H1 (cell line): ENCODE data around the gene ANGPTL2. TPM values are rescaled to one million over a fixed set of nuclear protein-coding genes. Genes with fewer than 3 reads are reported as not detected.

ENCODE experiments used
- CTCF ChIA-PET: fragments of 300-600 bp; sonication (Branson Sonifier 250); formaldehyde crosslinking; loops from one replicate; lab custom pipeline; 2021; ENCODE audit not compliant: partially characterized antibody; lab: Charles Lee
- POLR2A ChIA-PET: fragments of 300-600 bp; sonication (Branson Sonifier 250); formaldehyde crosslinking; loops from one replicate; lab custom pipeline; 2021; ENCODE audit warnings: inconsistent platforms; ENCODE audit not compliant: partially characterized antibody; lab: Charles Lee
- DNase-seq, 2 experiments: peaks; one replicate each; pipeline versions ENCODE4 v3.0.0 to v3.0.0-alpha.2; 2010 to 2022; ENCODE audit warnings: low spot score in 2 of 2, low read depth in 1 of 2, mixed read lengths in 1 of 2
- FAIRE-seq: peaks from 2 replicates; lab custom pipeline; 2011; peaks lifted over from hg19 to GRCh38; lab: Jason Lieb, UNC
- H2AFZ ChIP-seq: 2 replicates; pipeline ENCODE4 v1.8.1; 2012; ENCODE audit warnings: low read length, inconsistent platforms
- H2AK5ac ChIP-seq: 2 replicates; pipeline ENCODE4 v1.6.1; 2013; ENCODE audit warnings: low read depth, low read length
- H2BK120ac ChIP-seq: replicated peaks from 2 replicates; pipeline ENCODE3; 2013; ENCODE audit warnings: low read depth, low read length, inconsistent platforms
- H2BK12ac ChIP-seq: 2 replicates; pipeline ENCODE4 v1.6.1; 2013; ENCODE audit warnings: low read depth, low read length
- H2BK15ac ChIP-seq: 2 replicates; pipeline ENCODE4 v1.6.1; 2013; ENCODE audit warnings: low read length
- H2BK20ac ChIP-seq: 2 replicates; pipeline ENCODE4 v1.6.1; 2013; ENCODE audit warnings: low read length
- H2BK5ac ChIP-seq: 2 replicates; pipeline ENCODE4 v1.6.1; 2013; ENCODE audit warnings: low read depth, low read length
- H3K14ac ChIP-seq: 2 replicates; pipeline ENCODE4 v1.6.1; 2013; ENCODE audit warnings: inconsistent platforms; ENCODE audit not compliant: insufficient read length
- H3K18ac ChIP-seq: 2 replicates; pipeline ENCODE4 v1.6.1; 2013; ENCODE audit warnings: low read length; ENCODE audit errors: extremely low read depth
- H3K23ac ChIP-seq: 2 replicates; pipeline ENCODE4 v1.6.1; 2013; ENCODE audit warnings: inconsistent platforms; ENCODE audit not compliant: insufficient read length
- H3K23me2 ChIP-seq: 2 replicates; pipeline ENCODE4 v1.6.1; 2013; ENCODE audit warnings: low read depth, low read length
- H3K27ac ChIP-seq: 2 replicates; pipeline ENCODE4 v1.6.1; 2011; ENCODE audit warnings: low read depth, low read length, inconsistent platforms
- H3K27me3 ChIP-seq, 4 experiments: replicated peaks in 1 of 4; 1 replicate in 1 of 4; 2 replicates in 3 of 4; pipeline versions ENCODE4 v1.6.1 to v1.8.1; 2011 to 2013; ENCODE audit warnings: low read length in 3 of 4, mild to moderate bottlenecking in 3 of 4, inconsistent platforms in 2 of 4, mixed read lengths in 2 of 4, moderate library complexity in 1 of 4; ENCODE audit not compliant: control insufficient read depth in 3 of 4, insufficient read depth in 3 of 4; ENCODE audit errors: extremely low read depth in 1 of 4
- H3K36me3 ChIP-seq, 4 experiments: 2 replicates each; pipeline versions ENCODE4 v1.6.1 to v1.8.1; 2011 to 2013; ENCODE audit warnings: mild to moderate bottlenecking in 4 of 4, low read length in 3 of 4, moderate library complexity in 2 of 4, control low read depth in 1 of 4, inconsistent platforms in 1 of 4; ENCODE audit not compliant: insufficient read depth in 4 of 4, control insufficient read depth in 2 of 4
- H3K4ac ChIP-seq: replicated peaks from 2 replicates; pipeline ENCODE3; 2013; ENCODE audit warnings: low read length, low read depth, mixed read lengths, inconsistent platforms; ENCODE audit not compliant: insufficient read length
- H3K4me1 ChIP-seq, 4 experiments: replicated peaks in 1 of 4; 1 replicate in 1 of 4; 2 replicates in 3 of 4; pipeline versions ENCODE4 v1.6.1 to v1.8.1; 2011 to 2013; ENCODE audit warnings: low read length in 3 of 4, inconsistent platforms in 2 of 4, mixed read lengths in 1 of 4; ENCODE audit not compliant: insufficient read depth in 4 of 4, control insufficient read depth in 3 of 4
- H3K4me2 ChIP-seq, 2 experiments: 2 replicates each; pipeline versions ENCODE4 v1.6.1 to v1.8.1; 2011 to 2013; ENCODE audit warnings: low read depth in 2 of 2, low read length in 2 of 2, control low read depth in 1 of 2, inconsistent platforms in 1 of 2, mild to moderate bottlenecking in 1 of 2; ENCODE audit not compliant: insufficient read depth in 1 of 2
- H3K4me3 ChIP-seq, 4 experiments: fragments of 200-600, 300-600 bp in 1 of 4; sonication (generic), shearing (Covaris generic), sonication (Bioruptor Twin) in 1 of 4; 2 replicates each; pipeline versions ENCODE4 v1.5.1 to v1.8.1; 2011 to 2016; ENCODE audit warnings: low read length in 4 of 4, low read depth in 3 of 4, control low read depth in 2 of 4, inconsistent platforms in 2 of 4, mild to moderate bottlenecking in 2 of 4, mixed read lengths in 1 of 4, moderate library complexity in 1 of 4; ENCODE audit not compliant: insufficient read depth in 2 of 4; ENCODE audit errors: extremely low read depth in 1 of 4
- H3K56ac ChIP-seq: replicated peaks from 2 replicates; pipeline ENCODE3; 2013; ENCODE audit warnings: low read depth, mild to moderate bottlenecking, mixed read lengths, low read length, inconsistent platforms; ENCODE audit not compliant: insufficient read length
- H3K79me1 ChIP-seq: 2 replicates; pipeline ENCODE4 v1.6.1; 2013; ENCODE audit warnings: low read depth, low read length, control low read depth
- H3K79me2 ChIP-seq, 2 experiments: 2 replicates each; pipeline versions ENCODE4 v1.6.1 to v1.8.1; 2012 to 2013; ENCODE audit warnings: low read length in 2 of 2, mild to moderate bottlenecking in 2 of 2, inconsistent platforms in 1 of 2; ENCODE audit not compliant: insufficient read depth in 2 of 2, control insufficient read depth in 1 of 2
- H3K9ac ChIP-seq, 4 experiments: replicated peaks in 1 of 4; 1 replicate in 1 of 4; 2 replicates in 3 of 4; pipeline versions ENCODE4 v1.6.1 to v1.8.1; 2011 to 2013; ENCODE audit warnings: low read depth in 3 of 4, low read length in 3 of 4, control low read depth in 2 of 4, mild to moderate bottlenecking in 2 of 4, moderate library complexity in 2 of 4, inconsistent platforms in 1 of 4; ENCODE audit errors: extremely low read depth in 1 of 4
- H3K9me3 ChIP-seq, 2 experiments: 2 replicates each; pipeline versions ENCODE4 v1.6.1 to v1.8.1; 2012 to 2013; ENCODE audit warnings: mild to moderate bottlenecking in 2 of 2, moderate library complexity in 2 of 2, control low read depth in 1 of 2, inconsistent platforms in 1 of 2, low read depth in 1 of 2, low read length in 1 of 2, mixed read lengths in 1 of 2; ENCODE audit not compliant: insufficient read depth in 2 of 2
- H4K20me1 ChIP-seq, 2 experiments: replicated peaks in 1 of 2; 2 replicates each; pipeline versions ENCODE3 to v1.8.1; 2011 to 2013; ENCODE audit warnings: inconsistent platforms in 2 of 2, low read length in 2 of 2, mild to moderate bottlenecking in 1 of 2; ENCODE audit not compliant: insufficient read depth in 2 of 2, control insufficient read depth in 1 of 2
- H4K5ac ChIP-seq: 2 replicates; pipeline ENCODE4 v1.6.1; 2013; ENCODE audit warnings: low read length, low read depth, mixed read lengths, inconsistent platforms; ENCODE audit not compliant: insufficient read length
- H4K8ac ChIP-seq: 2 replicates; pipeline ENCODE4 v1.8.0; 2013; ENCODE audit warnings: mild to moderate bottlenecking, moderate library complexity, low read length, inconsistent platforms; ENCODE audit not compliant: insufficient read depth; ENCODE audit errors: extremely low read depth
- H4K91ac ChIP-seq: replicated peaks from 2 replicates; pipeline ENCODE3; 2013; ENCODE audit warnings: low read length, mixed read lengths, inconsistent platforms; ENCODE audit not compliant: insufficient read length
- ASH2L ChIP-seq: fragments of 200-600, 300-600 bp; sonication (generic); IDR thresholded peaks from one replicate; pipeline ENCODE4 v1.7.1; 2017; ENCODE audit warnings: low read length
- BRCA1 ChIP-seq: IDR thresholded peaks from 2 replicates; pipeline ENCODE4 v1.6.1; 2012; ENCODE audit warnings: low read depth, low read length, improper control_type of control experiment
- CHD2 ChIP-seq: IDR thresholded peaks from 2 replicates; pipeline ENCODE4 v1.6.1; 2012; ENCODE audit warnings: low read length, improper control_type of control experiment
- CTBP2 ChIP-seq: IDR thresholded peaks from 2 replicates; pipeline ENCODE4 v1.7.0; 2011; ENCODE audit warnings: borderline replicate concordance, mild to moderate bottlenecking, moderate library complexity, mixed read lengths, low read length; ENCODE audit not compliant: insufficient read depth, insufficient read length
- EGR1 ChIP-seq: IDR thresholded peaks from 2 replicates; pipeline ENCODE4 v1.6.1; 2011; ENCODE audit warnings: low read depth, low read length, borderline replicate concordance
- EP300 ChIP-seq, 2 experiments: IDR thresholded peaks; 1 replicate in 1 of 2; 2 replicates in 1 of 2; pipeline ENCODE4 v1.6.1; 2011 to 2012; ENCODE audit warnings: low read depth in 2 of 2, low read length in 2 of 2, mild to moderate bottlenecking in 2 of 2, borderline replicate concordance in 1 of 2, inconsistent platforms in 1 of 2, moderate library complexity in 1 of 2
- KDM1A ChIP-seq: fragments of 200-600, 300-600 bp; sonication (generic); IDR thresholded peaks from 2 replicates; pipeline ENCODE4 v1.7.1; 2016; ENCODE audit warnings: mild to moderate bottlenecking, low read length, borderline replicate concordance
- NRF1 ChIP-seq: IDR thresholded peaks from 2 replicates; pipeline ENCODE4 v1.6.1; 2011; ENCODE audit warnings: mild to moderate bottlenecking, low read depth, low read length, improper control_type of control experiment
- POLR2A ChIP-seq, 2 experiments: IDR thresholded peaks; 1 replicate in 1 of 2; 2 replicates in 1 of 2; pipeline ENCODE4 v1.6.1; 2011; ENCODE audit warnings: low read depth in 2 of 2, low read length in 2 of 2, mild to moderate bottlenecking in 2 of 2; ENCODE audit errors: control extremely low read depth in 1 of 2
- POLR2AphosphoS5 ChIP-seq: IDR thresholded peaks from 2 replicates; pipeline ENCODE4 v1.6.1; 2011; ENCODE audit warnings: low read depth, low read length
- RAD21 ChIP-seq, 2 experiments: IDR thresholded peaks in 1 of 2; conservative IDR thresholded peaks in 1 of 2; 2 replicates each; pipeline ENCODE4 v1.6.1; 2011; ENCODE audit warnings: low read depth in 2 of 2, low read length in 2 of 2, improper control_type of control experiment in 1 of 2, inconsistent platforms in 1 of 2, mild to moderate bottlenecking in 1 of 2, moderate library complexity in 1 of 2
- RNF2 ChIP-seq: fragments of 200-900, 300-1000 bp; sonication (generic); IDR thresholded peaks from 2 replicates; pipeline ENCODE4 v1.7.1; 2016; ENCODE audit warnings: borderline replicate concordance, low read depth, mild to moderate bottlenecking, antibody characterized with exemption, low read length; ENCODE audit not compliant: poor library complexity, severe bottlenecking; ENCODE audit errors: missing control alignments
- SP1 ChIP-seq: IDR thresholded peaks from 2 replicates; pipeline ENCODE4 v1.6.1; 2011; ENCODE audit warnings: low read depth, low read length
- SUZ12 ChIP-seq: fragments of 200-600 bp; sonication (generic); IDR thresholded peaks from 2 replicates; pipeline ENCODE4 v1.6.1; 2012; ENCODE audit warnings: mild to moderate bottlenecking, inconsistent platforms, low read length, moderate library complexity, mixed read lengths
- ZNF274 ChIP-seq: IDR thresholded peaks from 2 replicates; pipeline ENCODE4 v1.7.0; 2012; ENCODE audit warnings: low read length, borderline replicate concordance; ENCODE audit errors: extremely low read depth
- WGBS, 2 experiments: shearing (Covaris generic) in 1 of 2; methylation state at CpG; one replicate each; pipeline versions ENCODE4 v1.1.6 to v1.1.7; 2013 to 2015; ENCODE audit warnings: low lambda C conversion rate in 2 of 2, mixed read lengths in 2 of 2, inconsistent platforms in 1 of 2, low coverage in 1 of 2, missing lambda C conversion rate in 1 of 2; ENCODE audit not compliant: insufficient replicate concordance in 2 of 2, insufficient coverage in 1 of 2, insufficient read length in 1 of 2; ENCODE audit errors: extremely low coverage in 1 of 2, missing lambda C conversion rate in 1 of 2; 5-methylcytosine and 5-hydroxymethylcytosine counted together
- polyA plus RNA-seq, 7 experiments: library from polyadenylated mRNA; depleted of rRNA in 3 of 7; stranded (reverse) in 5 of 7; unstranded in 2 of 7; fragments of >200 nt in 5 of 7; fragments of 200-250 nt in 2 of 7; gene quantifications; 1 replicate in 5 of 7; 2 replicates in 1 of 7; 4 replicates in 1 of 7; pipeline versions ENCODE4 v1.2.1 to v1.2.3, GENCODE V29; 2011 to 2013; ENCODE audit warnings: missing spikeins in 2 of 7, mixed read lengths in 2 of 7
- total RNA-seq: library from RNA; stranded (reverse); fragmentation: NEBNext Ultra II Directional; extraction: Animal tissue kit (Norgen Biotek cat#: 25700); gene quantifications from 2 replicates; pipeline ENCODE4 v1.2.1, GENCODE V29; 2021

ANGPTL2 gene
- total and polyA plus RNA-seq, 2 of the 8 experiments (the other 6 are each of a cell fraction or from before 2014, with no cell fraction given), result 9.0 to 10.6 TPM

- Histone ChIP-seq H3K36me3 (no peaks in the 10 kb centered on the region), H2BK20ac (no peak overlapping the region), H3K27ac (no peak overlapping the region), H2AFZ (no peak overlapping the region), H4K8ac (no peak overlapping the region), H3K9me3 (no peaks in the 10 kb centered on the region), H3K4me1 (no peaks in the 10 kb centered on the region), H2BK5ac (no peak overlapping the region), H3K23ac (no peak overlapping the region), H3K4me2 (no peak overlapping the region)
- TF ChIP-seq EGR1, result no peak
- no peak for TF ChIP-seq KDM1A
- no peak for TF ChIP-seq ASH2L
- no peak for TF ChIP-seq RAD21 (IDR thresholded peaks at IDR 0.05 in 1 of 2, conservative IDR thresholded peaks at IDR 0.05 in 1 of 2; ENCODE audit: low read depth in 2 of 2, low read length in 2 of 2)
- no peak for TF ChIP-seq CTBP2
- TF ChIP-seq EP300 (IDR thresholded peaks at IDR 0.05; ENCODE audit: borderline replicate concordance in 1 of 2, low read depth in 2 of 2, low read length in 2 of 2), result no peak
- TF ChIP-seq BRCA1, result no peak
- no peak for TF ChIP-seq RNF2
- TF ChIP-seq CHD2, result no peak
- TF ChIP-seq ZNF274, result no peak
- TF ChIP-seq NRF1, result no peak
- no peak for TF ChIP-seq SUZ12
- no peak for TF ChIP-seq SP1
- TF ChIP-seq POLR2A (IDR thresholded peaks at IDR 0.05; ENCODE audit: control extremely low read depth in 1 of 2, low read depth in 2 of 2, low read length in 2 of 2), result no peak
- no peak for TF ChIP-seq POLR2AphosphoS5
- TF ChIP-seq, all 59 proteins: peak for 0
- no peak overlapping the region for H3K18ac ChIP-seq
- H3K4me3 ChIP-seq, result no peak overlapping the region
- no peak overlapping the region for H2BK15ac ChIP-seq
- FAIRE-seq (no peak), DNase-seq (no peak)
- no peaks in the 10 kb centered on the region for H3K79me1 ChIP-seq
- POLR2A ChIA-PET, result no interaction called here
- no peak overlapping the region for H3K56ac ChIP-seq
- no peak overlapping the region for H3K4ac ChIP-seq
- no peak overlapping the region for H3K14ac ChIP-seq
- H2BK12ac ChIP-seq, result no peak overlapping the region
- no peaks in the 10 kb centered on the region for H3K79me2 ChIP-seq
- no peak overlapping the region for H2AK5ac ChIP-seq
- H3K9ac ChIP-seq, result no peak overlapping the region
- H4K5ac ChIP-seq, result no peak overlapping the region
- no peaks in the 10 kb centered on the region for H3K23me2 ChIP-seq
- CTCF ChIA-PET, result interaction anchor here (0.7 kb wide), 1 partner anchor 16 kb away, joined by 4 read pairs; no protein-coding TSS in a partner anchor
- no peaks in the 10 kb centered on the region for H3K27me3 ChIP-seq
- no peak overlapping the region for H2BK120ac ChIP-seq
- no peak overlapping the region for H4K91ac ChIP-seq
- 88% methylated on average over 2 of the region's 2 CpGs; no CpG with 5 or more reads in 1 of the 2 experiments for WGBS, 2 experiments
- no peaks in the 10 kb centered on the region for H4K20me1 ChIP-seq
Observed at GRCh38 chr9:127039492-127039891, 82.9 kb downstream of the ANGPTL2 start.
